B cell (primary cell): ENCODE results near the gene THSD4. TPM values are rescaled to one million over a fixed set of nuclear protein-coding genes. Genes with fewer than 3 reads are reported as not detected.

Experiments used
- ATAC-seq: fragments of 200-7000 bp; cut with Tn5 transposase; one replicate; pipeline ENCODE4 v1.10.0; 2021; ENCODE audit warnings: low read depth, mild to moderate bottlenecking, moderate number of reproducible peaks, moderate library complexity
- CTCF ChIA-PET: fragments of 350-600 bp; sonication (Branson Sonifier 250); formaldehyde crosslinking; loops from one replicate; lab custom pipeline; 2021; ENCODE audit warnings: antibody characterized with exemption, inconsistent platforms; lab: Charles Lee
- POLR2A ChIA-PET: fragments of 350-600 bp; sonication (Branson Sonifier 250); formaldehyde crosslinking; loops from one replicate; lab custom pipeline; 2021; ENCODE audit warnings: antibody characterized with exemption; lab: Charles Lee
- DNase-seq: peaks from one replicate; pipeline ENCODE4 v3.0.0; 2013
- H2AFZ ChIP-seq: 2 replicates; pipeline ENCODE4 v1.6.1; 2012; ENCODE audit warnings: mild to moderate bottlenecking, low read depth, low read length; ENCODE audit not compliant: insufficient read depth, poor library complexity, severe bottlenecking
- H3K27ac ChIP-seq, 2 donors: 1 replicate in 1 of 2; 2 replicates in 1 of 2; pipeline ENCODE4 v1.5.1; 2012 to 2013; ENCODE audit warnings: low read length in 2 of 2, mild to moderate bottlenecking in 2 of 2, moderate library complexity in 1 of 2
- H3K27me3 ChIP-seq, 4 experiments: fragments of 200-600 bp in 1 of 4; sonication (generic) in 1 of 4; replicated peaks in 1 of 4; 1 replicate in 2 of 4; 2 replicates in 2 of 4; pipeline versions ENCODE4 v1.6.1 to v1.7.0; 2013 to 2016; ENCODE audit warnings: low read length in 3 of 4, mild to moderate bottlenecking in 2 of 4, mixed read lengths in 1 of 4, moderate library complexity in 1 of 4; ENCODE audit not compliant: insufficient read depth in 4 of 4, control insufficient read depth in 3 of 4; ENCODE audit errors: control extremely low read depth in 1 of 4
- H3K36me3 ChIP-seq, 2 experiments: replicated peaks in 1 of 2; 1 replicate in 1 of 2; 2 replicates in 1 of 2; pipeline versions ENCODE4 v1.6.1 to v1.7.1; 2013; ENCODE audit warnings: low read length in 1 of 2; ENCODE audit not compliant: insufficient read depth in 2 of 2, control insufficient read depth in 1 of 2; ENCODE audit errors: control extremely low read depth in 1 of 2, extremely low read depth in 1 of 2
- H3K4me1 ChIP-seq, 2 donors: fragments of 200-600 bp in 1 of 2; sonication (generic) in 1 of 2; 1 replicate in 1 of 2; 2 replicates in 1 of 2; pipeline versions ENCODE4 v1.5.1 to v1.6.1; 2013 to 2017; ENCODE audit warnings: low read length in 2 of 2; ENCODE audit not compliant: control insufficient read depth in 2 of 2, insufficient read depth in 2 of 2
- H3K4me2 ChIP-seq: replicated peaks from 2 replicates; pipeline ENCODE3; 2012; ENCODE audit warnings: mild to moderate bottlenecking, low read depth, low read length; ENCODE audit not compliant: poor library complexity, severe bottlenecking
- H3K4me3 ChIP-seq, 5 experiments: fragments of 200-600 bp in 1 of 5; sonication (generic) in 1 of 5; 1 replicate in 3 of 5; 2 replicates in 2 of 5; pipeline versions ENCODE4 v1.5.1 to v1.7.0; 2011 to 2016; ENCODE audit warnings: low read length in 4 of 5, mild to moderate bottlenecking in 4 of 5, low read depth in 2 of 5, control low read depth in 1 of 5, moderate library complexity in 1 of 5; ENCODE audit not compliant: insufficient read depth in 1 of 5; ENCODE audit errors: control extremely low read depth in 1 of 5, extremely low read depth in 1 of 5
- H3K79me2 ChIP-seq: fragments of 200-600 bp; sonication (generic); one replicate; pipeline ENCODE4 v1.6.0; 2016; ENCODE audit warnings: low read length; ENCODE audit not compliant: control insufficient read depth, insufficient read depth
- H3K9ac ChIP-seq: fragments of 200-600 bp; sonication (generic); 2 replicates; pipeline ENCODE4 v1.6.1; 2017; ENCODE audit warnings: mild to moderate bottlenecking, low read length, moderate library complexity
- H3K9me3 ChIP-seq, 3 donors: one replicate each; pipeline versions ENCODE4 v1.6.1 to v1.7.1; 2013; ENCODE audit warnings: low read length in 2 of 3; ENCODE audit not compliant: control insufficient read depth in 2 of 3, insufficient read depth in 1 of 3; ENCODE audit errors: control extremely low read depth in 1 of 3
- H4K20me1 ChIP-seq: 2 replicates; pipeline ENCODE4 v1.6.0; 2012; ENCODE audit warnings: mild to moderate bottlenecking, low read length; ENCODE audit not compliant: insufficient read depth, control insufficient read depth, poor library complexity, severe bottlenecking
- H3K27ac Mint-ChIP-seq: one replicate; pipeline ENCODE4 v1.8.0; 2021; ENCODE audit warnings: mixed read lengths
- H3K27me3 Mint-ChIP-seq: one replicate; pipeline ENCODE4 v1.8.0; 2021; ENCODE audit warnings: mixed read lengths
- H3K4me1 Mint-ChIP-seq: one replicate; pipeline ENCODE4 v1.8.0; 2021; ENCODE audit warnings: mixed read lengths
- H3K4me3 Mint-ChIP-seq: one replicate; pipeline ENCODE4 v1.8.0; 2021; ENCODE audit warnings: mixed read lengths
- H3K9me3 Mint-ChIP-seq: one replicate; pipeline ENCODE4 v1.8.0; 2022; ENCODE audit warnings: mixed read lengths; ENCODE audit not compliant: insufficient read depth
- CTCF ChIP-seq: fragments of 200-600 bp; IDR thresholded peaks from one replicate; pipeline ENCODE4 v1.8.0; 2022; ENCODE audit warnings: antibody characterized with exemption, mild to moderate bottlenecking
- EZH2 ChIP-seq: IDR thresholded peaks from 2 replicates; pipeline ENCODE4 v1.6.1; 2012; ENCODE audit warnings: borderline replicate concordance, low read depth, mild to moderate bottlenecking, moderate library complexity, low read length; ENCODE audit not compliant: insufficient read depth, poor library complexity, severe bottlenecking
- WGBS: methylation state at CpG from one replicate; pipeline ENCODE4 v1.1.5; 2013; ENCODE audit warnings: missing lambda C conversion rate; ENCODE audit not compliant: insufficient coverage; 5-methylcytosine and 5-hydroxymethylcytosine counted together
- intact Hi-C: fragments of 100-400 bp; cut with micrococcal nuclease; formaldehyde crosslinking; loops from one replicate; pipeline ENCODE4 v1.10.0; 2022
- polyA plus RNA-seq: library from polyadenylated mRNA; depleted of rRNA; stranded (reverse); fragments of >200 nt; gene quantifications from 2 replicates; pipeline ENCODE4 v1.2.3, GENCODE V29; 2012
- total RNA-seq, 2 donors: library from RNA; stranded (reverse); fragments of 120-200 nt in 1 of 2; gene quantifications; 1 replicate in 1 of 2; 2 replicates in 1 of 2; pipeline versions ENCODE4 v1.2.3 to v1.2.4, GENCODE V29; 2013 to 2022

The THSD4 gene
- total and polyA plus RNA-seq, 2 donors (not counting 1 experiment from before 2014, with no cell fraction given): not detected

DNA sequence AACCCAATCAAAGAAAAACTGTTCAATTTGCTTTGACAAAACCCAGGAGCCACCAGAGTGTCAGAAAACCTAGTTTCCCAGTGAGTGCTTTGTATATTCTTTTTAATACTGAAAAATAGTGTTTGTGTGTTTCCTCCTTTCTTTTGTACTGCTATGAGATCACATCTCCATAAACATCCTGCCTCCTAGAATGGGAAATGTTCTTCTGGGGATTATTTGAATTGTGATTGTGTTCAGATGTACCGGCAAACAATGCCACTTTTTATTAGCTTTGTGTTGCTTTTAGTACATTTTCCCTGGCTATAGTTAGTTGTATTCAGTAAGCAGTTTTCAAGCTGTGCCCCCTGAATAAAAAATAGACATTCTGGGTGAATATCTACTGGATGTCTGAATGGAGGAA lies 547.0 kb downstream of the THSD4 start:
- H3K79me2 ChIP-seq: no peaks in the 10 kb centered on the region
- Mint-ChIP-seq H3K27me3 (peaks cover 11% of the 10 kb centered on the region), H3K4me3 (no peak overlapping the region), H3K27ac (no peak overlapping the region), H3K4me1 (no peaks in the 10 kb centered on the region), H3K9me3 (peaks cover 8% of the 10 kb centered on the region)
- no peaks in the 10 kb centered on the region for H3K4me1 ChIP-seq
- H4K20me1 ChIP-seq: no peaks in the 10 kb centered on the region
- CTCF ChIA-PET: no interaction called here
- no peak overlapping the region for H3K4me2 ChIP-seq
- H3K36me3 ChIP-seq: no peaks in the 10 kb centered on the region
- H3K27me3 ChIP-seq: no peaks in the 10 kb centered on the region
- TF ChIP-seq CTCF (no peak), EZH2 (no peak)
- no peak overlapping the region for H3K27ac ChIP-seq
- no peaks in the 10 kb centered on the region for H3K9me3 ChIP-seq
- DNase-seq: no peak
- H3K9ac ChIP-seq: no peak overlapping the region
- POLR2A ChIA-PET: no interaction called here
- no peak overlapping the region for H3K4me3 ChIP-seq
- no peak for ATAC-seq
- no CpG with 5 or more reads among the region's 1 CpG for WGBS
- no peak overlapping the region for H2AFZ ChIP-seq
- intact Hi-C loops: no loop called here

DNA sequence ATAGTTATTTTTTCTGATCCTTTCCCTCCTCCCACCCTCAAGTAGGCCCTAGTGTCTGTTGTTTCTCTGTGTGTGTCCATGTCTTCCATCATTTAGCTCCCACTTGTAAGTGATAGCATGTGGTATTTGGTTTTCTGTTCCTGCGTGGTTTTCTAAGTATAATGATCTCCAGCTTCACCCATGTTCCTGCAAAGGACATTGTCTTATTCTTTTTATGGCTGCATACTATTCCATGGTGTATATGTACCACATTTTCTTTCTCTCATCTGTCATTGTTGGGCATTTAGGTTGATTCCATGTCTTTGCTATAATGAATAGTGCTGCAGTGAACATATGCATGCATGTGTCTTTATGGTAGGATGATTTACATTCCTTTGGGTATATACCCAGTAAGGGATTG lies 549.4 kb downstream of the THSD4 start:
- no peak for ATAC-seq
- Mint-ChIP-seq H3K4me3 (no peak overlapping the region), H3K27ac (no peak overlapping the region), H3K9me3 (peaks cover 8% of the 10 kb centered on the region), H3K27me3 (peaks cover 15% of the 10 kb centered on the region), H3K4me1 (no peaks in the 10 kb centered on the region)
- H3K9me3 ChIP-seq: no peaks in the 10 kb centered on the region
- no peaks in the 10 kb centered on the region for H3K79me2 ChIP-seq
- H3K9ac ChIP-seq: no peak overlapping the region
- H3K27ac ChIP-seq: no peak overlapping the region
- no peaks in the 10 kb centered on the region for H3K4me1 ChIP-seq
- intact Hi-C loops: no loop called here
- TF ChIP-seq CTCF: no peak
- no peak for TF ChIP-seq EZH2
- H3K36me3 ChIP-seq: no peaks in the 10 kb centered on the region
- peaks cover 0 to 4% (median 0%) of the 10 kb centered on the region in 4 experiments for H3K27me3 ChIP-seq
- WGBS: no CpG with 5 or more reads among the region's 1 CpG
- H4K20me1 ChIP-seq: no peaks in the 10 kb centered on the region
- no peak overlapping the region for H2AFZ ChIP-seq
- DNase-seq: no peak
- H3K4me2 ChIP-seq: no peak overlapping the region
- no peak overlapping the region for H3K4me3 ChIP-seq
- ChIA-PET CTCF (no interaction called here), POLR2A (no interaction called here)
